ENCODE results near the gene ZDHHC20.

ZDHHC20 gene

GRCh38 chr13:21361706-21362105, 97.4 kb downstream of the ZDHHC20 start:
- no peaks in the 10 kb centered on the region for H3K36me3 Mint-ChIP-seq (ENCODE audit: low read depth)
- peaks cover 11% of the 10 kb centered on the region for H3K4me1 Mint-ChIP-seq (ENCODE audit: low read depth)
- no peak overlapping the region for H3K4me3 Mint-ChIP-seq
- no peaks in the 10 kb centered on the region for H3K9me3 Mint-ChIP-seq
- no peak overlapping the region for H3K27ac Mint-ChIP-seq
- no peaks in the 10 kb centered on the region for H3K27me3 Mint-ChIP-seq (ENCODE audit: low read depth)

GRCh38 chr13:21361123-21361522, 98.0 kb downstream of the ZDHHC20 start:
- no peaks in the 10 kb centered on the region for H3K9me3 Mint-ChIP-seq
- no peaks in the 10 kb centered on the region for H3K36me3 Mint-ChIP-seq (ENCODE audit: low read depth)
- H3K27ac Mint-ChIP-seq, result no peak overlapping the region
- H3K27me3 Mint-ChIP-seq (ENCODE audit: low read depth), result no peaks in the 10 kb centered on the region
- H3K4me3 Mint-ChIP-seq, result no peak overlapping the region
- H3K4me1 Mint-ChIP-seq (ENCODE audit: low read depth), result peaks cover 7% of the 10 kb centered on the region

GRCh38 chr13:21360463-21360862, 98.6 kb downstream of the ZDHHC20 start:
- Mint-ChIP-seq H3K9me3 (no peaks in the 10 kb centered on the region), H3K4me1 (ENCODE audit: low read depth) (peaks cover 2% of the 10 kb centered on the region), H3K27ac (no peak overlapping the region)

GRCh38 chr13:21359855-21360254, 99.2 kb downstream of the ZDHHC20 start:
- Mint-ChIP-seq H3K4me1 (ENCODE audit: low read depth) (no peaks in the 10 kb centered on the region), H3K27ac (no peak overlapping the region)

More at GRCh38 chr13:21360463-21360862, 98.6 kb downstream of the ZDHHC20 start:
- Mint-ChIP-seq H3K27me3 (ENCODE audit: low read depth) (no peaks in the 10 kb centered on the region), H3K4me3 (no peak overlapping the region), H3K36me3 (ENCODE audit: low read depth) (no peaks in the 10 kb centered on the region)

GRCh38 chr13:21355304-21355703, 103.8 kb downstream of the ZDHHC20 start:
- no peaks in the 10 kb centered on the region for H3K4me1 Mint-ChIP-seq (ENCODE audit: low read depth)
- no peaks in the 10 kb centered on the region for H3K9me3 Mint-ChIP-seq
- no peak overlapping the region for H3K27ac Mint-ChIP-seq
- no peaks in the 10 kb centered on the region for H3K36me3 Mint-ChIP-seq (ENCODE audit: low read depth)
- no peaks in the 10 kb centered on the region for H3K27me3 Mint-ChIP-seq (ENCODE audit: low read depth)
- H3K4me3 Mint-ChIP-seq, result no peak overlapping the region

More at GRCh38 chr13:21359855-21360254, 99.2 kb downstream of the ZDHHC20 start:
- no peaks in the 10 kb centered on the region for H3K36me3 Mint-ChIP-seq (ENCODE audit: low read depth)
- H3K9me3 Mint-ChIP-seq, result no peaks in the 10 kb centered on the region
- no peak overlapping the region for H3K4me3 Mint-ChIP-seq
- H3K27me3 Mint-ChIP-seq (ENCODE audit: low read depth), result no peaks in the 10 kb centered on the region

- Mint-ChIP-seq H3K27ac (no peak overlapping the region), H3K9me3 (no peaks in the 10 kb centered on the region), H3K4me1 (ENCODE audit: low read depth) (no peaks in the 10 kb centered on the region), H3K27me3 (ENCODE audit: low read depth) (no peaks in the 10 kb centered on the region), H3K4me3 (no peak overlapping the region), H3K36me3 (ENCODE audit: low read depth) (no peaks in the 10 kb centered on the region)
These were observed 104.4 kb downstream of the ZDHHC20 start for GRCh38 chr13:21354721-21355120.

GRCh38 chr13:21348488-21349120, 110.5 kb downstream of the ZDHHC20 start:
- no peaks in the 10 kb centered on the region for H3K9me3 Mint-ChIP-seq
- H3K27me3 Mint-ChIP-seq (ENCODE audit: low read depth), result no peaks in the 10 kb centered on the region
- H3K27ac Mint-ChIP-seq, result no peak overlapping the region
- no peaks in the 10 kb centered on the region for H3K36me3 Mint-ChIP-seq (ENCODE audit: low read depth)
- H3K4me3 Mint-ChIP-seq, result no peak overlapping the region
- peaks cover 17% of the 10 kb centered on the region for H3K4me1 Mint-ChIP-seq (ENCODE audit: low read depth)

- Mint-ChIP-seq H3K4me1 (ENCODE audit: low read depth) (peaks cover 19% of the 10 kb centered on the region), H3K27ac (no peak overlapping the region)
These were observed 111.3 kb downstream of the ZDHHC20 start for GRCh38 chr13:21347753-21348318.

GRCh38 chr13:21344662-21345176, 114.4 kb downstream of the ZDHHC20 start:
- Mint-ChIP-seq H3K4me1 (ENCODE audit: low read depth) (peaks cover 19% of the 10 kb centered on the region), H3K9me3 (no peaks in the 10 kb centered on the region)

More at GRCh38 chr13:21347753-21348318, 111.3 kb downstream of the ZDHHC20 start:
- Mint-ChIP-seq H3K36me3 (ENCODE audit: low read depth) (no peaks in the 10 kb centered on the region), H3K9me3 (no peaks in the 10 kb centered on the region), H3K27me3 (ENCODE audit: low read depth) (no peaks in the 10 kb centered on the region), H3K4me3 (no peak overlapping the region)

GRCh38 chr13:21343659-21344058, 115.4 kb downstream of the ZDHHC20 start:
- Mint-ChIP-seq H3K4me1 (ENCODE audit: low read depth) (peaks cover 24% of the 10 kb centered on the region), H3K9me3 (no peaks in the 10 kb centered on the region), H3K36me3 (ENCODE audit: low read depth) (no peaks in the 10 kb centered on the region), H3K27ac (peak overlapping the region; percentile 86), H3K27me3 (ENCODE audit: low read depth) (no peaks in the 10 kb centered on the region), H3K4me3 (peak overlapping the region; percentile 80)

More at GRCh38 chr13:21344662-21345176, 114.4 kb downstream of the ZDHHC20 start:
- Mint-ChIP-seq H3K27me3 (ENCODE audit: low read depth) (no peaks in the 10 kb centered on the region), H3K36me3 (ENCODE audit: low read depth) (no peaks in the 10 kb centered on the region), H3K27ac (peak overlapping the region; percentile 86), H3K4me3 (peak overlapping the region; percentile 80)

GRCh38 chr13:21342699-21343442, 116.2 kb downstream of the ZDHHC20 start:
- Mint-ChIP-seq H3K4me3 (peak overlapping the region; percentile 42), H3K27ac (peak overlapping the region; percentile 57), H3K9me3 (no peaks in the 10 kb centered on the region), H3K36me3 (ENCODE audit: low read depth) (no peaks in the 10 kb centered on the region), H3K27me3 (ENCODE audit: low read depth) (no peaks in the 10 kb centered on the region), H3K4me1 (ENCODE audit: low read depth) (peaks cover 24% of the 10 kb centered on the region)

- H3K4me1 Mint-ChIP-seq (ENCODE audit: low read depth), result peaks cover 24% of the 10 kb centered on the region
- no peak overlapping the region for H3K4me3 Mint-ChIP-seq
- H3K9me3 Mint-ChIP-seq, result no peaks in the 10 kb centered on the region
- H3K27ac Mint-ChIP-seq, result no peak overlapping the region
- H3K36me3 Mint-ChIP-seq (ENCODE audit: low read depth), result no peaks in the 10 kb centered on the region
- H3K27me3 Mint-ChIP-seq (ENCODE audit: low read depth), result no peaks in the 10 kb centered on the region
These were observed 117.3 kb downstream of the ZDHHC20 start for GRCh38 chr13:21341637-21342422.

- no peaks in the 10 kb centered on the region for H3K27me3 Mint-ChIP-seq (ENCODE audit: low read depth)
- H3K36me3 Mint-ChIP-seq (ENCODE audit: low read depth), result peaks cover 3% of the 10 kb centered on the region
- H3K4me1 Mint-ChIP-seq (ENCODE audit: low read depth), result peaks cover 8% of the 10 kb centered on the region
- H3K4me3 Mint-ChIP-seq, result no peak overlapping the region
- H3K9me3 Mint-ChIP-seq, result no peaks in the 10 kb centered on the region
- no peak overlapping the region for H3K27ac Mint-ChIP-seq
These were observed 120.3 kb downstream of the ZDHHC20 start for GRCh38 chr13:21338639-21339278.

GRCh38 chr13:21338156-21338555, 120.9 kb downstream of the ZDHHC20 start:
- H3K9me3 Mint-ChIP-seq, result no peaks in the 10 kb centered on the region
- H3K4me1 Mint-ChIP-seq (ENCODE audit: low read depth), result peaks cover 4% of the 10 kb centered on the region
- H3K27ac Mint-ChIP-seq, result no peak overlapping the region
- H3K27me3 Mint-ChIP-seq (ENCODE audit: low read depth), result no peaks in the 10 kb centered on the region
- no peak overlapping the region for H3K4me3 Mint-ChIP-seq
- H3K36me3 Mint-ChIP-seq (ENCODE audit: low read depth), result peaks cover 5% of the 10 kb centered on the region

Measured in T-helper 1 cell treated with Interleukin-12 subunit alpha and Interleukin-12 subunit beta and Interleukin-4 antibody, amounts not matched to agents 30 μg/mL and 1 μg/mL, for 36 hours (primary cell).